Measurements from ENCODE around the gene DNAJC7. TPM values are rescaled to one million over a fixed set of nuclear protein-coding genes. Genes with fewer than 3 reads are reported as not detected.

The DNAJC7 gene
- 112 to 117 TPM (median 114 TPM) in 5 replicates for total RNA-seq (2022; extraction: Qiagen RNA extraction)

GRCh38 chr17:42016941-42017865 is at the start of gene DNAJC7:
DNAJC7 (minus strand) TSS chr17:42017439; CDS start chr17:42017416, 23 bp downstream.

GRCh38 chr17:42050393-42051012 is 33.3 kb upstream of the DNAJC7 start, which contains the start of gene C17orf113:
C17orf113 (minus strand) TSS chr17:42050601; CDS start chr17:42043376, 7,225 bp downstream.

GRCh38 chr17:42019509-42020404 is 2.5 kb upstream of the DNAJC7 start, which contains the start of gene NKIRAS2:
NKIRAS2 (plus strand) TSS chr17:42020090; CDS start chr17:42021578, 1,488 bp downstream.

GRCh38 chr17:41966463-41967140 is 50.6 kb downstream of the DNAJC7 start, which contains the start of gene CNP:
CNP (plus strand) TSS chr17:41966795; CDS start chr17:41966885, 90 bp downstream.

GRCh38 chr17:41930009-41930832 is 87.0 kb downstream of the DNAJC7 start, which contains the start of gene ODAD4:
ODAD4 (plus strand) TSS chr17:41930617; CDS start chr17:41930724, 107 bp downstream.

Other genes with a start within 250 kb of the DNAJC7 start
- 85.1 to 127 TPM (median 113 TPM) in 5 replicates for gene JUP, start 230.7 kb downstream of the DNAJC7 start, total RNA-seq (2022; extraction: Qiagen RNA extraction)
- 25.6 to 36.5 TPM (median 33.6 TPM) in 5 replicates for gene P3H4, start 205.5 kb downstream of the DNAJC7 start, total RNA-seq (2022; extraction: Qiagen RNA extraction)
- gene FKBP10, start 204.4 kb downstream of the DNAJC7 start, total RNA-seq (2022; extraction: Qiagen RNA extraction): 84.8 to 112 TPM (median 102 TPM) in 5 replicates
- 102 to 111 TPM (median 106 TPM) in 5 replicates for gene NT5C3B, start 181.2 kb downstream of the DNAJC7 start, total RNA-seq (2022; extraction: Qiagen RNA extraction)
- gene KLHL10, start 179.6 kb downstream of the DNAJC7 start, total RNA-seq (2022; extraction: Qiagen RNA extraction): 0.10 to 0.18 TPM (median 0.12 TPM) in 3 of 5 replicates, not detected in the others
- 2.0 to 3.0 TPM (median 2.9 TPM) in 5 replicates for gene KLHL11, start 152.0 kb downstream of the DNAJC7 start, total RNA-seq (2022; extraction: Qiagen RNA extraction)
- gene ACLY, start 98.5 kb downstream of the DNAJC7 start, total RNA-seq (2022; extraction: Qiagen RNA extraction): 244 to 274 TPM (median 269 TPM) in 5 replicates
- gene ODAD4, start 86.8 kb downstream of the DNAJC7 start, total RNA-seq (2022; extraction: Qiagen RNA extraction): 1.2 to 1.8 TPM (median 1.4 TPM) in 5 replicates
- 56.2 to 72.6 TPM (median 69.8 TPM) in 5 replicates for gene CNP, start 50.6 kb downstream of the DNAJC7 start, total RNA-seq (2022; extraction: Qiagen RNA extraction)
- gene NKIRAS2, start 2.7 kb upstream of the DNAJC7 start, total RNA-seq (2022; extraction: Qiagen RNA extraction): 41.3 to 47.2 TPM (median 43.7 TPM) in 5 replicates
- 0.50 to 0.84 TPM (median 0.68 TPM) in 5 replicates for gene C17orf113, start 33.2 kb upstream of the DNAJC7 start, total RNA-seq (2022; extraction: Qiagen RNA extraction)
- 0.15 to 0.29 TPM (median 0.16 TPM) in 5 replicates for gene ZNF385C, start 81.0 kb upstream of the DNAJC7 start, total RNA-seq (2022; extraction: Qiagen RNA extraction)
- gene DHX58, start 95.3 kb upstream of the DNAJC7 start, total RNA-seq (2022; extraction: Qiagen RNA extraction): 0.25 to 0.66 TPM (median 0.45 TPM) in 5 replicates
- 35.2 to 51.5 TPM (median 44.8 TPM) in 5 replicates for gene KAT2A, start 103.9 kb upstream of the DNAJC7 start, total RNA-seq (2022; extraction: Qiagen RNA extraction)
- not detected in 5 replicates for gene HSPB9, start 105.4 kb upstream of the DNAJC7 start, total RNA-seq (2022; extraction: Qiagen RNA extraction)
- 221 to 267 TPM (median 261 TPM) in 5 replicates for gene RAB5C, start 137.6 kb upstream of the DNAJC7 start, total RNA-seq (2022; extraction: Qiagen RNA extraction)
- 0.28 to 0.48 TPM (median 0.41 TPM) in 5 replicates for gene KCNH4, start 163.7 kb upstream of the DNAJC7 start, total RNA-seq (2022; extraction: Qiagen RNA extraction)
- 0.44 TPM in 1 of 5 replicates, not detected in the others for gene HCRT, start 168.0 kb upstream of the DNAJC7 start, total RNA-seq (2022; extraction: Qiagen RNA extraction)
- gene GHDC, start 177.1 kb upstream of the DNAJC7 start, total RNA-seq (2022; extraction: Qiagen RNA extraction): 16.2 to 21.3 TPM (median 20.1 TPM) in 5 replicates

Data from A549 treated with Mapracorat at 1 μM for 4 hours (cell line).